ENCODE data around the gene ELAVL1.

GRCh38 chr19:7925171-7925851 is 80.1 kb downstream of the ELAVL1 start:
- TF ChIP-seq POLR2AphosphoS5 (IDR thresholded peaks at IDR 0.05; ENCODE audit: low read depth, low read length) (no peak), POU2F2 (IDR thresholded peaks at IDR 0.05; ENCODE audit: low read depth, low read length) (no peak), TAF1 (IDR thresholded peaks at IDR 0.05; ENCODE audit: low read depth, low read length) (no peak)

All from GM12891 (cell line).